Panc1 (cell line): ENCODE results near the gene PCDHB1.

Experiments
- CTCF ChIP-seq: fragments of 450-650 bp; IDR thresholded peaks from 2 replicates; pipeline ENCODE4 v1.5.1; 2017; ENCODE audit warnings: mild to moderate bottlenecking
- SIN3A ChIP-seq: IDR thresholded peaks from 2 replicates; pipeline ENCODE4 v1.6.1; 2012; ENCODE audit warnings: low read depth, mild to moderate bottlenecking, low read length, moderate library complexity, borderline replicate concordance; ENCODE audit not compliant: insufficient read depth

GRCh38 chr5:141095263-141095641 lies 44.1 kb downstream of the PCDHB1 start:
- TF ChIP-seq CTCF (no peak), SIN3A (no peak)
